IMR-90 (cell line): ENCODE measurements around the gene CDRT15. TPM values are rescaled to one million over a fixed set of nuclear protein-coding genes. Genes with fewer than 3 reads are reported as not detected.
A peak's percentile ranks its signal among the peaks of the same experiment; 100 is the strongest.

Experiments
- ATAC-seq: fragments of 200-7000 bp; cut with Tn5 transposase; 2 replicates; pipeline ENCODE4 v1.9.1; 2020; ENCODE audit warnings: low read depth, mild to moderate bottlenecking, moderate library complexity
- BruUV-seq: library from RNA; stranded (reverse); fragments of 400-500 nt; replicated peaks from 2 replicates; lab custom pipeline; 2021; lab: Mats Ljungman, UMichigan
- CTCF ChIA-PET: fragments of 300-600 bp; formaldehyde crosslinking; extraction: SDS; loops from one replicate; lab custom pipeline; 2021; ENCODE audit warnings: antibody characterized with exemption; lab: Yijun Ruan, JAX
- POLR2A ChIA-PET: fragments of 300-600 bp; sonication (Branson Sonifier 250); formaldehyde crosslinking; loops from one replicate; lab custom pipeline; 2022; ENCODE audit warnings: antibody characterized with exemption; ENCODE audit not compliant: unreplicated experiment; lab: Charles Lee
- DNase-seq: peaks from one replicate; pipeline ENCODE4 v3.0.0; 2013
- H2AFZ ChIP-seq: replicated peaks from 2 replicates; pipeline ENCODE3; 2013; ENCODE audit warnings: low read length, mild to moderate bottlenecking; ENCODE audit not compliant: poor library complexity
- H2AK5ac ChIP-seq: 2 replicates; pipeline ENCODE4 v1.6.1; 2013; ENCODE audit warnings: low read depth, low read length, inconsistent platforms
- H2AK9ac ChIP-seq: replicated peaks from 2 replicates; pipeline ENCODE3; 2013; ENCODE audit warnings: mild to moderate bottlenecking, low read depth, low read length, moderate library complexity; ENCODE audit not compliant: poor library complexity
- H2BK120ac ChIP-seq: 2 replicates; pipeline ENCODE4 v1.6.1; 2013; ENCODE audit warnings: low read depth, low read length, inconsistent platforms
- H2BK15ac ChIP-seq: 3 replicates; pipeline ENCODE4 v1.6.1; 2013; ENCODE audit warnings: low read depth, low read length, inconsistent platforms
- H2BK20ac ChIP-seq: 2 replicates; pipeline ENCODE4 v1.6.1; 2013; ENCODE audit warnings: low read depth, mild to moderate bottlenecking, inconsistent platforms, low read length, moderate library complexity
- H2BK5ac ChIP-seq: 2 replicates; pipeline ENCODE4 v1.6.1; 2013; ENCODE audit warnings: mild to moderate bottlenecking, low read depth, low read length, inconsistent platforms; ENCODE audit not compliant: poor library complexity, severe bottlenecking
- H3K14ac ChIP-seq: replicated peaks from 2 replicates; pipeline ENCODE4 v1.6.1; 2013; ENCODE audit warnings: low read depth, low read length, inconsistent platforms
- H3K18ac ChIP-seq: 2 replicates; pipeline ENCODE4 v1.6.1; 2013; ENCODE audit warnings: low read depth, low read length, control low read depth
- H3K23ac ChIP-seq: 2 replicates; pipeline ENCODE4 v1.6.1; 2013; ENCODE audit warnings: low read depth, low read length, inconsistent platforms
- H3K27ac ChIP-seq: 2 replicates; pipeline ENCODE4 v1.5.1; 2013; ENCODE audit warnings: mild to moderate bottlenecking, control low read depth, low read length; ENCODE audit not compliant: insufficient read depth
- H3K27me3 ChIP-seq: 2 replicates; pipeline ENCODE4 v1.6.1; 2013; ENCODE audit warnings: low read length; ENCODE audit not compliant: control insufficient read depth, insufficient read depth
- H3K36me3 ChIP-seq: 2 replicates; pipeline ENCODE4 v1.6.1; 2013; ENCODE audit warnings: low read length, mixed read lengths; ENCODE audit not compliant: control insufficient read depth, insufficient read depth
- H3K4ac ChIP-seq: 2 replicates; pipeline ENCODE4 v1.6.1; 2013; ENCODE audit warnings: low read depth, low read length, inconsistent platforms
- H3K4me1 ChIP-seq: 2 replicates; pipeline ENCODE4 v1.6.1; 2013; ENCODE audit warnings: low read length, mixed read lengths; ENCODE audit not compliant: control insufficient read depth, insufficient read depth
- H3K4me2 ChIP-seq: 2 replicates; pipeline ENCODE4 v1.6.1; 2013; ENCODE audit warnings: low read depth, mild to moderate bottlenecking, control low read depth, low read length, moderate library complexity
- H3K4me3 ChIP-seq: 2 replicates; pipeline ENCODE4 v1.5.1; 2013; ENCODE audit warnings: low read depth, mild to moderate bottlenecking, control low read depth, low read length, moderate library complexity; ENCODE audit not compliant: insufficient read depth
- H3K56ac ChIP-seq: 2 replicates; pipeline ENCODE4 v1.6.1; 2013; ENCODE audit warnings: low read length, inconsistent platforms; ENCODE audit not compliant: insufficient read depth; ENCODE audit errors: extremely low read depth
- H3K79me1 ChIP-seq, 2 experiments: 2 replicates each; pipeline ENCODE4 v1.6.1; 2013; ENCODE audit warnings: low read length in 2 of 2, inconsistent platforms in 1 of 2, low read depth in 1 of 2
- H3K9ac ChIP-seq: 2 replicates; pipeline ENCODE4 v1.6.1; 2013; ENCODE audit warnings: low read depth, low read length, control low read depth
- H3K9me1 ChIP-seq: 2 replicates; pipeline ENCODE4 v1.6.1; 2013; ENCODE audit warnings: low read length, inconsistent platforms; ENCODE audit not compliant: insufficient read depth
- H3K9me3 ChIP-seq: 2 replicates; pipeline ENCODE4 v1.6.1; 2013; ENCODE audit warnings: low read length; ENCODE audit not compliant: control insufficient read depth, insufficient read depth
- H4K20me1 ChIP-seq: 2 replicates; pipeline ENCODE4 v1.6.1; 2013; ENCODE audit warnings: low read length, inconsistent platforms; ENCODE audit not compliant: insufficient read depth
- H4K5ac ChIP-seq: 2 replicates; pipeline ENCODE4 v1.6.1; 2013; ENCODE audit warnings: mild to moderate bottlenecking, low read depth, low read length, control low read depth
- H4K8ac ChIP-seq, 2 experiments: 2 replicates each; pipeline ENCODE4 v1.6.1; 2013; ENCODE audit warnings: low read depth in 2 of 2, low read length in 2 of 2, control low read depth in 1 of 2, inconsistent platforms in 1 of 2
- H4K91ac ChIP-seq: 2 replicates; pipeline ENCODE4 v1.6.1; 2013; ENCODE audit warnings: low read depth, low read length, inconsistent platforms; ENCODE audit not compliant: insufficient read depth
- CTCF ChIP-seq: conservative IDR thresholded peaks from 2 replicates; pipeline ENCODE4 v1.5.1; 2012; ENCODE audit warnings: mild to moderate bottlenecking, low read depth, low read length, improper control_type of control experiment
- MAFK ChIP-seq: IDR thresholded peaks from 2 replicates; pipeline ENCODE4 v1.6.1; 2012; ENCODE audit warnings: low read depth, low read length, improper control_type of control experiment
- WGBS, 2 experiments: methylation state at CpG; one replicate each; pipeline versions ENCODE4 v1.1.5 to v1.1.7; 2013; ENCODE audit warnings: missing lambda C conversion rate in 2 of 2; ENCODE audit not compliant: insufficient read length in 1 of 2; ENCODE audit errors: extremely low coverage in 2 of 2; 5-methylcytosine and 5-hydroxymethylcytosine counted together
- dilution Hi-C: fragments of 300-500 bp; cut with HindIII; formaldehyde crosslinking; loops from one replicate; pipeline ENCODE4 v1.14.3; 2018; ENCODE audit warnings: low sequenced_read_pairs; ENCODE audit not compliant: unreplicated experiment
- in situ Hi-C: fragments of 300-500 bp; cut with MboI; formaldehyde crosslinking; loops from 3 replicates; pipeline ENCODE4 v1.14.3; 2019; ENCODE audit warnings: low sequenced_read_pairs, inconsistent platforms, mixed read lengths
- intact Hi-C: fragments of 100-400 bp; cut with micrococcal nuclease; formaldehyde crosslinking; loops from 2 replicates; pipeline ENCODE4 v1.10.0; 2022
- polyA plus RNA-seq, 3 experiments: library from polyadenylated mRNA; depleted of rRNA; stranded (reverse); fragments of >200 nt; gene quantifications; 2 replicates each; pipeline ENCODE4 v1.2.3, GENCODE V29; 2012; ENCODE audit warnings: low replicate concordance in 1 of 3
- total RNA-seq: library from RNA; depleted of rRNA; stranded (reverse); fragments of >200 nt; gene quantifications from 2 replicates; pipeline ENCODE4 v1.2.3, GENCODE V29; 2012

CDRT15 gene
- total and polyA plus RNA-seq, 2 of the 4 experiments (the other 2 are of a cell fraction) = not detected

- Histone ChIP-seq H3K9ac (no peak overlapping the region), H3K56ac (no peak overlapping the region), H4K8ac (no peak overlapping the region), H2BK5ac (no peak overlapping the region), H3K27ac (no peak overlapping the region), H2BK120ac (no peak overlapping the region), H3K14ac (no peak overlapping the region), H3K4me3 (no peak overlapping the region), H3K79me1 (no peaks in the 10 kb centered on the region; a peak in 1 of 4 replicates), H3K9me1 (peaks cover 6% of the 10 kb centered on the region; the same call in 1 of the 2 replicates), H2AK5ac (no peak overlapping the region), H3K27me3 (no peaks in the 10 kb centered on the region), H2AK9ac (no peak overlapping the region), H2BK15ac (no peak overlapping the region), H2AFZ (no peak overlapping the region), H3K36me3 (peaks cover 4% of the 10 kb centered on the region), H4K5ac (no peak overlapping the region), H3K4ac (no peak overlapping the region), H4K91ac (no peak overlapping the region), H2BK20ac (no peak overlapping the region), H4K20me1 (no peaks in the 10 kb centered on the region), H3K4me2 (no peak overlapping the region), H3K4me1 (no peaks in the 10 kb centered on the region), H3K23ac (no peak overlapping the region), H3K18ac (no peak overlapping the region), H3K9me3 (no peaks in the 10 kb centered on the region)
- WGBS, 2 experiments = no CpG with 5 or more reads among the region's 3 CpGs
- in situ Hi-C loops = no loop called here
- ATAC-seq = peak; percentile 42; the same call in 1 of the 2 replicates
- peak; percentile 8 for DNase-seq
- 0 out of 2 replicates have a peak, but pooled peaks have one; percentile 22 for TF ChIP-seq CTCF
- TF ChIP-seq MAFK = no peak
- CTCF ChIA-PET = interaction anchor here (1.0 kb wide), 1 partner anchor 968 kb away, joined by 3 read pairs; no protein-coding TSS in a partner anchor
- dilution Hi-C loops = no loop called here
- intact Hi-C loops = loop anchor here (5.0 kb wide), 1 partner anchor 601 kb away; the partner anchor contains the start of gene HS3ST3A1
- POLR2A ChIA-PET = no interaction called here
- BruUV-seq = no TSS peak
Observed at GRCh38 chr17:14203388-14203787, 33.3 kb downstream of the CDRT15 start.
